Ovary (tissue), 9 donors: ENCODE data around the gene RPS19. TPM values are rescaled to one million over a fixed set of nuclear protein-coding genes. Genes with fewer than 3 reads are reported as not detected.

Source experiments
- DNase-seq, 5 donors: peaks; one replicate each; pipeline ENCODE4 v3.0.0-alpha.2; 2019 to 2020
- H3K27ac ChIP-seq, 2 donors: fragments of 200-600 bp; one replicate each; pipeline versions ENCODE4 v1.5.1 to v1.8.0; 2019 to 2022
- H3K27me3 ChIP-seq: fragments of 200-600 bp; one replicate; pipeline ENCODE4 v1.8.0; 2022
- H3K36me3 ChIP-seq: fragments of 200-600 bp; sonication (generic); one replicate; pipeline ENCODE4 v1.5.1; 2019
- H3K4me1 ChIP-seq: one replicate; pipeline ENCODE4 v1.8.1; 2013; ENCODE audit warnings: mild to moderate bottlenecking, moderate library complexity; ENCODE audit not compliant: insufficient read depth
- H3K4me3 ChIP-seq: fragments of 200-600 bp; sonication (generic); one replicate; pipeline ENCODE4 v1.5.1; 2017
- H3K9me3 ChIP-seq, 2 donors: fragments of 200-600 bp in 1 of 2; sonication (generic) in 1 of 2; one replicate each; pipeline versions ENCODE4 v1.5.1 to v1.8.1; 2013 to 2019; ENCODE audit warnings: mild to moderate bottlenecking in 1 of 2, moderate library complexity in 1 of 2
- CTCF ChIP-seq, 3 donors: fragments of 450-650 bp in 2 of 3; fragments of 200-600 bp in 1 of 3; IDR thresholded peaks; one replicate each; pipeline versions ENCODE4 v1.5.1 to v1.8.0; 2016 to 2022; ENCODE audit warnings: antibody characterized with exemption in 3 of 3, mild to moderate bottlenecking in 1 of 3
- EP300 ChIP-seq: sonication (generic); formaldehyde crosslinking; IDR thresholded peaks from one replicate; pipeline ENCODE4 v1.6.1; 2017; ENCODE audit warnings: antibody characterized with exemption
- POLR2A ChIP-seq: fragments of 450-650 bp; IDR thresholded peaks from one replicate; pipeline ENCODE4 v1.6.1; 2017; ENCODE audit warnings: antibody characterized with exemption, mild to moderate bottlenecking, moderate library complexity
- WGBS, 3 donors: extraction: QIAGEN DNeasy Blood & Tissue Kit in 1 of 3; methylation state at CpG; one replicate each; pipeline versions ENCODE4 v1.1.5 to v1.1.7; 2013 to 2017; 5-methylcytosine and 5-hydroxymethylcytosine counted together
- intact Hi-C, 4 donors: fragments of 100-400 bp; cut with DNase I; formaldehyde crosslinking; loops; one replicate each; pipeline versions ENCODE4 v1.11.0 to v1.15.1; 2022 to 2023
- polyA plus RNA-seq, 2 donors: library from polyadenylated mRNA; stranded (reverse); fragments of 200-250 nt in 1 of 2; fragments of 350-450 nt in 1 of 2; fragmentation: Illumina TruSeq in 1 of 2; extraction: RNeasy Lipid Tissue Mini Kit (QIAGEN cat#74804) in 1 of 2; gene quantifications; one replicate each; pipeline ENCODE4 v1.2.3, GENCODE V29; 2013 to 2014
- total RNA-seq, 7 donors: library from RNA; depleted of rRNA in 2 of 7; stranded (reverse); fragments of >200 nt in 2 of 7; fragmentation: NEBNext Ultra II Directional in 3 of 7; extraction: Animal tissue kit (Norgen Biotek cat#: 25700) in 3 of 7; gene quantifications; one replicate each; pipeline versions ENCODE4 v1.1.0 to v1.2.4, GENCODE V29; 2016 to 2023
- donor health status: DM: no; HTN: no; CAD: no; lungs with moderate emphysema.
- donor health status: DM: no; HTN: no; CAD: no.
- donor health status: Bipolar disorder and iron deficiency.
- donor health status: DM: yes; HTN: yes; CAD: no.
- donor health status: DM: no; HTN: no; CAD: no.
- donor health status: DM: yes; HTN: yes; CAD: no.

Gene RPS19
- total and polyA plus RNA-seq, 9 donors: 1,030 to 3,960 (median 2,873) TPM

GRCh38 chr19:41886761-41887710, 27.0 kb downstream of the RPS19 start:
- H3K4me1 ChIP-seq: peaks cover 6% of the 10 kb centered on the region
- H3K27me3 ChIP-seq: no peaks in the 10 kb centered on the region
- no peak overlapping the region for H3K4me3 ChIP-seq
- DNase-seq: no peak
- no peaks in the 10 kb centered on the region for H3K9me3 ChIP-seq
- H3K36me3 ChIP-seq: no peaks in the 10 kb centered on the region
- WGBS, 3 donors: 68 to 78% (median 72%) methylated on average over 13 of the region's 13 CpGs
- H3K27ac ChIP-seq: no peak overlapping the region
- TF ChIP-seq POLR2A (no peak), EP300 (no peak), CTCF (IDR thresholded peaks at IDR 0.05) (no peak)
- intact Hi-C loops: no loop called here

- no peak overlapping the region for H3K27ac ChIP-seq
- WGBS, 3 donors: 56 to 63% (median 62%) methylated on average over 17 of the region's 17 CpGs
- DNase-seq: no peak
- no peaks in the 10 kb centered on the region for H3K9me3 ChIP-seq
- H3K4me3 ChIP-seq: no peak overlapping the region
- H3K4me1 ChIP-seq: peaks cover 6% of the 10 kb centered on the region
- no peaks in the 10 kb centered on the region for H3K27me3 ChIP-seq
- no peaks in the 10 kb centered on the region for H3K36me3 ChIP-seq
- TF ChIP-seq POLR2A (no peak), EP300 (no peak), CTCF (IDR thresholded peaks at IDR 0.05) (no peak)
- intact Hi-C loops: no loop called here
Measured at GRCh38 chr19:41887711-41888382, 27.8 kb downstream of the RPS19 start.

DNA sequence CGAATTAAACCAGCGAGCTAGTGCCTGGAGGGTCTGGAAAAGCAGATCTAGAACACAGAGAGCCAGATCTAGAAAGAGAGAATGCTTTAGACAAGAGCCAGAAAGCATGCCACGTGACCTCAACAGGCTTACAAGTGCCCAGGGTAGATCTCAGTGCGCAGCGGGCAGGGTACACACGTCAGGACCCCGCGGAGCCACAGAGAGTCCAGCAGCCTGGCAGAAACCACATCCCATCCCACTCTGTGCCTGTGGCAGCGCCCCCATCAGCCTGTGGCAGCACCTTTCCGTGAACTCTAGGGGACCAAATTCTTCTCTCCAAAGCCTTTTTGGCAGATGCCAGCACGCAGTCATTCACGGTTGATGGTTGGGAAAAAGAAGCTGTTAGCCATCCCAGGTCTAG, 28.9 kb downstream of the RPS19 start:
- TF ChIP-seq CTCF (IDR thresholded peaks at IDR 0.05) (no peak), POLR2A (no peak), EP300 (no peak)
- intact Hi-C loops: no loop called here
- DNase-seq: no peak
- Histone ChIP-seq H3K9me3 (no peaks in the 10 kb centered on the region), H3K4me1 (peaks cover 6% of the 10 kb centered on the region), H3K36me3 (no peaks in the 10 kb centered on the region), H3K27ac (no peak overlapping the region), H3K4me3 (no peak overlapping the region), H3K27me3 (no peaks in the 10 kb centered on the region)
- 85 to 93% (median 88%) methylated on average over 12 of the region's 12 CpGs for WGBS, 3 donors

DNA sequence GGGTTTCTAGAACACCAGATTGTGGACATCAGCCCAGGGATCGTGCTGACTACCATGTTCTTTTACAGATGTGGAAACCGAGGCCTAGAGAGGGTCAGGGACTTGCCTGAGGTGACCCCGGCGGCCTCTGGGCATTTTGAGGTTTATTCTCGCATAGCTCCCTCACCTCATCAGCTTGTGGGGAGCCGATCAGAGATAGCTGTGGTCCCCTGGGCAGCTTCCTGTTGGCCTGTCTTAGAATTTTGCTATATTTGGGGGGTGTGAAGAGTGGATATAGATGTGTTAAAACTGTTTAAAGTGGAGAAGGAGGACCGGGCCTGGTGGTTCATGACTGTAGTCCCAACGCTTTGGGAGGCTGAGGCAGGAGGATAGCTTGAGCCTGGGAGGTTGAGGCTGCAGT, 29.8 kb downstream of the RPS19 start:
- Histone ChIP-seq H3K9me3 (no peaks in the 10 kb centered on the region), H3K4me1 (peaks cover 3% of the 10 kb centered on the region), H3K36me3 (no peaks in the 10 kb centered on the region), H3K27me3 (no peaks in the 10 kb centered on the region), H3K4me3 (no peak overlapping the region), H3K27ac (no peak overlapping the region)
- TF ChIP-seq CTCF (IDR thresholded peaks at IDR 0.05) (no peak), EP300 (no peak), POLR2A (no peak)
- DNase-seq: no peak
- intact Hi-C loops: no loop called here
- WGBS, 3 donors: 89 to 91% (median 90%) methylated on average over 8 of the region's 8 CpGs
